Measurements from ENCODE around the gene TMEM114.
A peak's percentile ranks its signal among the peaks of the same experiment; 100 is the strongest.

The TMEM114 gene

DNA sequence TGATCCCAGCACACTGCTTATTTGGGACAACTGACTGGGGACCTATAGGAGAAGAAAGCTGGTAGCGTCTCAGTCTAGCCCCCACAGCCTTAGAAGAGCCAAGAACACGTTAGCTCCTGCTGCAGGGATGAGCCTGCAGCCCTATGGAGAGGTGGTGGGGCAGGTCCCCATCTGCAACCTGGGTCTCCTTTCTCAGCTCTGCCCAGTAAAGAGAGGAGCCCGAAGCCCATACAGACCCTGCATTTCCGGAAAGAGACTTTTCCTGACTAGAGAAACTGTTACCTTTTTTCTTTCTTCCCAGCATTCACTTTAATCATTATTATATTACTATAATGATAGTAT lies 32.0 kb upstream of the TMEM114 start:
- TF ChIP-seq, protein P1, sequence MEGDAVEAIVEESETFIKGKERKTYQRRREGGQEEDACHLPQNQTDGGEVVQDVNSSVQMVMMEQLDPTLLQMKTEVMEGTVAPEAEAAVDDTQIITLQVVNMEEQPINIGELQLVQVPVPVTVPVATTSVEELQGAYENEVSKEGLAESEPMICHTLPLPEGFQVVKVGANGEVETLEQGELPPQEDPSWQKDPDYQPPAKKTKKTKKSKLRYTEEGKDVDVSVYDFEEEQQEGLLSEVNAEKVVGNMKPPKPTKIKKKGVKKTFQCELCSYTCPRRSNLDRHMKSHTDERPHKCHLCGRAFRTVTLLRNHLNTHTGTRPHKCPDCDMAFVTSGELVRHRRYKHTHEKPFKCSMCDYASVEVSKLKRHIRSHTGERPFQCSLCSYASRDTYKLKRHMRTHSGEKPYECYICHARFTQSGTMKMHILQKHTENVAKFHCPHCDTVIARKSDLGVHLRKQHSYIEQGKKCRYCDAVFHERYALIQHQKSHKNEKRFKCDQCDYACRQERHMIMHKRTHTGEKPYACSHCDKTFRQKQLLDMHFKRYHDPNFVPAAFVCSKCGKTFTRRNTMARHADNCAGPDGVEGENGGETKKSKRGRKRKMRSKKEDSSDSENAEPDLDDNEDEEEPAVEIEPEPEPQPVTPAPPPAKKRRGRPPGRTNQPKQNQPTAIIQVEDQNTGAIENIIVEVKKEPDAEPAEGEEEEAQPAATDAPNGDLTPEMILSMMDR (IDR thresholded peaks at IDR 0.05; ENCODE audit: low read depth, low read length, missing control alignments), result no peak
- DNase-seq (ENCODE audit: extremely low read depth, low read depth), result no peak
- H3K4me3 ChIP-seq (replicated peaks; ENCODE audit: low read depth, low read length), result peak overlapping the region; percentile 97

DNA sequence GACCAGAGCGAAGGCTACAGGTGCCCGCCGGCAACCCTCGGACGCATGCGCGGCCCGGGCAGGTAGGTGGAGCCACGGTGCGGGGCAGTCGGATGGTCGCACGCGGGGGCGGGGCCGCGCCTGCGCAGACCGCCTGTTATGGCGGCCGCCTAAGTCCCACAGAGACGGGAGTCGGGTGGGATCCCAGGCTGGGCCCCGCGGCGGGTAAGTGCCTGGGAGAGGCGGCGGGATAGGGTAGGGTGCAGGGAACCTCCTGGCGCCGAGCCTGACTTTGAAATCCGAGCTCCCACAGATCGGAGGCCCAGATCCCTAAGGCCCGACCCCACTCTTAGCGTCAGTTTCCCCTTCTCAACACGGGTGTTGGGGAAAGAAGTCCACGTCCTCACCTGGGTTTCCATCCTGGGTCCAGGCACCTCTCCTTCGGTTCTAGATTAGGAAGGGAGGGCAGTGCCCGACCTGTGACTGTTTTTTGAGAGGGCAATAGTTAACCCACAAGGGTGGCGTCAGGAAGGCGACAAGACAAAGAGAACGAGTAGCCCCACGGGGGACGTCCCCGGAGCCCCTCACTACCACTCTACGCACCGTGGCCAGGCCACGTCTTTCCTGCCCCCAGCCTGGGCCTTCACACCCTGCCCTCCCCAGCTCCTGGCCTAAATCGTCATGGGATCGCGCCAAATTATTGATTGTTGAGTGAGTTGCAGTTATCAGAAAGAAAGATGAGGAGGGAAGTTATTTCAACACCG lies 31.4 kb upstream of the TMEM114 start, which contains the start of gene METTL22:
METTL22 (plus strand) TSS at position 127 of the 743 bp plus-strand sequence. CDS start 3,968 bp downstream, outside the sequence.
- peak within 1 kb of the TSS; percentile 97 for H3K4me3 ChIP-seq (replicated peaks; ENCODE audit: low read depth, low read length)
- DNase-seq (ENCODE audit: extremely low read depth, low read depth), result peak; percentile 40
- TF ChIP-seq, protein P1 (IDR thresholded peaks at IDR 0.05; ENCODE audit: low read depth, low read length, missing control alignments), result no peak

DNA sequence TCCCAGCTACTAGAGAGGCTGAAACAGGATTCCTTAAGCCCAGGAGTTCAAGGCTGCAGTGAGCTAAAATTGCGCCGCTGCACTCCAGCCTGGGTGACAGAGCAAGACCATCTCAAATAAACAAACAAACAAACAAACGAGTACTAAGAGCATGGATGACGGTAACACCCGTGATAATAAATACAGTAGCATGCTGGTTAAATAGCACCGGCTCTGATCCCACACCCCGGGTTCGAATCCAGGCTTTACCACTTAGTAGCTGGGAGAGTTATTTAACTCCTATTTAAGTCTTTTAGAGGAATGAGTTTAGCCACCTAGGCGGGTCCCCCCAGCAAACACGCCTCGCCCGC lies 30.9 kb upstream of the TMEM114 start:
- TF ChIP-seq, protein P1 (IDR thresholded peaks at IDR 0.05; ENCODE audit: low read depth, low read length, missing control alignments), result no peak
- H3K4me3 ChIP-seq (replicated peaks; ENCODE audit: low read depth, low read length), result peak overlapping the region; percentile 97
- DNase-seq (ENCODE audit: extremely low read depth, low read depth), result no peak

DNA sequence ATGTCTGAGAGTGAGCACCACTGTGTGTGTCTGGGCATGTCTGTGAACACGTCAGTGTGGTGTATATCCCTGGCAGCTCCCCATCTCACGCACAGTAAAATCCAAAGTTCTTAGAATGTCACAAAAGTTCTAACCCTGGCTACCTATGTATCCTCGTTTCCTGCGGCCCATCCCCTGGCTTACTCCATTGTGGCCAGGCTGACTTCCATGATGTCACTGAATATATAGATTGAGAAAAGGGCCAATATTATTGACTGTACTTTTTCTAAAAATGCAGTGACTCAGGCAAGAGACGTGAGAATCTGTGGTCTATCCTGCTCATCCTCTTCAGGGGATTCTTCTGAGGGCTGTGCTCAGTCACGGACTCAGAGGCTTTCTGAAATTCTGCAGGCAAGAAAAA lies 30.2 kb upstream of the TMEM114 start:
- no peak overlapping the region for H3K4me3 ChIP-seq (replicated peaks; ENCODE audit: low read depth, low read length)
- TF ChIP-seq, protein P1 (IDR thresholded peaks at IDR 0.05; ENCODE audit: low read depth, low read length, missing control alignments), result no peak
- no peak for DNase-seq (ENCODE audit: extremely low read depth, low read depth)

DNA sequence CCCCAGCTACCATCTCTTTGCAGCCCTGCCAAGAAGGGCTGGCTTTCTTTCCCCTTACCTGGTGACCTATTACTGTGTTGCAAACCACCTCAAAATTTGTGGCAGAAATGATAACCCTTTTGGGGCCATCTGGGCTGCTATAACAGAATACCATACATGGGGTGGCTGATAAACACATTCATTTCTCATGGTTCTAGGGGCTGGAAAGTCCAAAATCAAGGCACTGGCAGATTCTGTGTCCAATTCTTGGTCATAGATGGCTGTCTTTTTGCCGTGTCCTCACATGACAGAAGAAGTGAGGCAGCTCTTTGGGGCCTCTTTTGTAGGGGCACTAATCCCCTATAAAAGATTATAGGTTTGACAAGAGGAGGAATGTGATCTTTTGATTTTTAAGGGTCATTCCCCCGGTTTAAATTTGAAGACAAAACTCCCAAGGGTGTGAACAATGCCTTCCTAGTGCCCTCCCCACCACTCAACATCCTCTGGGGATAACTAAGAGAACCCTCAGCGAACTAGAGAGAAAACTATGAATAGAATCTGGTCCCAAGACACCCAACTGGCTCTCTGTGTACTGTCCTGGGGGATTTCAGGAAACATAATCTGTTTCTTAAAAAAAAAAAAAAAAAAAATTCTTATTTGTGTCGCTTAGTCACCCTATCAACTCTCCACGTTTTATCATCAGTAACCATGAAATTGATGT lies 29.5 kb upstream of the TMEM114 start:
- TF ChIP-seq, protein P1 (IDR thresholded peaks at IDR 0.05; ENCODE audit: low read depth, low read length, missing control alignments), result no peak
- H3K4me3 ChIP-seq (replicated peaks; ENCODE audit: low read depth, low read length), result no peak overlapping the region
- DNase-seq (ENCODE audit: extremely low read depth, low read depth), result no peak

DNA sequence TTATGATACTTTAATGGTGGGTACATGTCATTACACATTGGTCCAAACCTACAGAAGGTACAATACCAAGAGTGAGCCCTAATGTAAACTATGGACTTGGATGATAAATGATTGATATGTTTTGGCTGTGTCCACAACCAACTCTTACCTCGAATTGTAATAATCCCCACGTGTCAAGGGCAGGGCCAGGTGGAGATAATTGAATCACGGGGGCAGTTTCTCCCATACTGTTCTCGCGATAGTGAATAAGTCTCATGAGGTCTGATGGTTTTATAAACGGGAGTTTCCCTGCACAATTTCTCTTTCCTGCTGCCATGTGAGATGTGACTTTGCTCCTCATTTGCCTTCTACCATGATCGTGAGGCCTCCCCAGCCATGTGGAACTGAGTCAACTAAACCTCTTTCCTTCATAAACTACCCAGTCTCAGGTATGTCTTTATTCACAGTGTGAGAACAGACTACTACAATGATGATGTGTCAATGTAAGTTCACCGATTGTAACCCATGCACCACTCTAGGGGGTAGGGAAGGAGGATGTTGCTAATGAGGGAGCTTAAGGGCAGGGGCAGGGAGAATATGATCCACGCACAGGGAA lies 24.2 kb upstream of the TMEM114 start:
- DNase-seq (ENCODE audit: extremely low read depth, low read depth), result no peak
- no peak overlapping the region for H3K4me3 ChIP-seq (replicated peaks; ENCODE audit: low read depth, low read length)
- TF ChIP-seq, protein P1 (IDR thresholded peaks at IDR 0.05; ENCODE audit: low read depth, low read length, missing control alignments), result no peak

Data from HFF-Myc (cell line).